NAMALWA (cell line): ENCODE results near the gene ACSBG1.

Experiments
- DNase-seq: peaks from one replicate; pipeline ENCODE4 v3.0.0-alpha.2; 2015; ENCODE audit warnings: low spot score

Gene ACSBG1

GRCh38 chr15:78220713-78221112 is 13.7 kb downstream of the ACSBG1 start:
- no peak for DNase-seq

- DNase-seq = no peak
Measured at GRCh38 chr15:78216276-78217104, 17.9 kb downstream of the ACSBG1 start.

GRCh38 chr15:78213956-78214355 is 20.4 kb downstream of the ACSBG1 start:
- DNase-seq = no peak

GRCh38 chr15:78213425-78213750 is 21.0 kb downstream of the ACSBG1 start:
- DNase-seq = no peak

GRCh38 chr15:78212546-78213424 is 21.6 kb downstream of the ACSBG1 start:
- no peak for DNase-seq

GRCh38 chr15:78212008-78212407 is 22.4 kb downstream of the ACSBG1 start:
- DNase-seq = no peak

- DNase-seq = no peak
Measured at GRCh38 chr15:78211189-78211921, 23.0 kb downstream of the ACSBG1 start.

GRCh38 chr15:78210349-78210717 is 24.0 kb downstream of the ACSBG1 start:
- no peak for DNase-seq

GRCh38 chr15:78209646-78210348 is 24.6 kb downstream of the ACSBG1 start:
- DNase-seq = no peak

- no peak for DNase-seq
Measured at GRCh38 chr15:78208887-78209645, 25.3 kb downstream of the ACSBG1 start.

- no peak for DNase-seq
Measured at GRCh38 chr15:78208341-78208844, 26.0 kb downstream of the ACSBG1 start.

- DNase-seq = no peak
Measured at GRCh38 chr15:78207641-78208340, 26.6 kb downstream of the ACSBG1 start.

GRCh38 chr15:78207110-78207458 is 27.3 kb downstream of the ACSBG1 start:
- DNase-seq = no peak

GRCh38 chr15:78206326-78207109 is 27.8 kb downstream of the ACSBG1 start:
- no peak for DNase-seq

- no peak for DNase-seq
Measured at GRCh38 chr15:78205856-78206255, 28.5 kb downstream of the ACSBG1 start.

GRCh38 chr15:78205337-78205736 is 29.0 kb downstream of the ACSBG1 start:
- no peak for DNase-seq

- DNase-seq = no peak
Measured at GRCh38 chr15:78204351-78205309, 29.7 kb downstream of the ACSBG1 start.
